Daoy (cell line): Measurements from ENCODE around the gene SNAP25. TPM values are rescaled to one million over a fixed set of nuclear protein-coding genes. Genes with fewer than 3 reads are reported as not detected.

Experiments used
- DNase-seq: peaks from one replicate; pipeline ENCODE4 v3.0.0-alpha.2; 2015; ENCODE audit warnings: low read depth
- total RNA-seq: library from RNA; depleted of rRNA; stranded (reverse); fragments of >200 nt; shearing (Covaris generic); gene quantifications from 2 replicates; pipeline ENCODE4 v1.2.3, GENCODE V29; 2014; rRNA removed

Gene SNAP25
- total RNA-seq, 1 experiment from 2014 or later: 0.80 TPM

GRCh38 chr20:10330071-10330470 lies 111.4 kb downstream of the SNAP25 start:
- DNase-seq: no peak

- DNase-seq: no peak
Observed at GRCh38 chr20:10332656-10333415, 114.2 kb downstream of the SNAP25 start.

GRCh38 chr20:10336959-10337729 lies 118.5 kb downstream of the SNAP25 start:
- no peak for DNase-seq

GRCh38 chr20:10338426-10339180 lies 120.0 kb downstream of the SNAP25 start:
- no peak for DNase-seq

- DNase-seq: no peak
Observed at GRCh38 chr20:10339609-10340008, 121.0 kb downstream of the SNAP25 start.

- no peak for DNase-seq
Observed at GRCh38 chr20:10342152-10342551, 123.5 kb downstream of the SNAP25 start.

- no peak for DNase-seq
Observed at GRCh38 chr20:10344953-10345352, 126.3 kb downstream of the SNAP25 start.

- no peak for DNase-seq
Observed at GRCh38 chr20:10347086-10347880, 128.7 kb downstream of the SNAP25 start.

- DNase-seq: no peak
Observed at GRCh38 chr20:10349118-10349517, 130.5 kb downstream of the SNAP25 start.

GRCh38 chr20:10350188-10350842 lies 131.7 kb downstream of the SNAP25 start:
- no peak for DNase-seq

- DNase-seq: peak; percentile 55
Observed at GRCh38 chr20:10352934-10353824, 134.5 kb downstream of the SNAP25 start.

GRCh38 chr20:10356628-10357027 lies 138.0 kb downstream of the SNAP25 start:
- no peak for DNase-seq

Other genes starting within 250 kb of the SNAP25 start
- gene ANKEF1, start 183.8 kb upstream of the SNAP25 start, total RNA-seq: 5.2 and 6.6 TPM in 2 replicates
- gene MKKS, start 215.4 kb downstream of the SNAP25 start, total RNA-seq: 6.4 and 7.1 TPM in 2 replicates
- 3.1 and 3.6 TPM in 2 replicates for gene SLX4IP, start 216.5 kb downstream of the SNAP25 start, total RNA-seq